GM23338 (cell line): ENCODE data around the gene RPP25. TPM values are rescaled to one million over a fixed set of nuclear protein-coding genes. Genes with fewer than 3 reads are reported as not detected.

Experiments
- ATAC-seq: fragments of 200-7000 bp; cut with Tn5 transposase; 3 replicates; pipeline ENCODE4 v1.9.1; 2020
- DNase-seq: peaks from one replicate; pipeline ENCODE4 v3.0.0-alpha.2; 2015; ENCODE audit warnings: low spot score
- H2AFZ ChIP-seq: fragments of 200-600 bp; sonication (generic); 2 replicates; pipeline ENCODE4 v1.8.0; 2016; ENCODE audit warnings: antibody characterized with exemption, mild to moderate bottlenecking, moderate library complexity
- H3F3A ChIP-seq: fragments of 200-600 bp; sonication (generic); replicated peaks from 2 replicates; pipeline ENCODE4 v1.8.0; 2017; ENCODE audit warnings: antibody characterized with exemption, mixed run types, low read depth
- H3K27ac ChIP-seq: fragments of 200-600 bp; sonication (generic); 2 replicates; pipeline ENCODE4 v1.6.1; 2016; ENCODE audit warnings: low read depth
- H3K27me3 ChIP-seq: fragments of 200-600 bp; sonication (generic); 2 replicates; pipeline ENCODE4 v1.8.0; 2016; ENCODE audit warnings: mild to moderate bottlenecking, mixed run types, moderate library complexity; ENCODE audit not compliant: insufficient read depth
- H3K36me3 ChIP-seq: fragments of 200-600 bp; sonication (generic); 2 replicates; pipeline ENCODE4 v1.8.0; 2016; ENCODE audit warnings: mild to moderate bottlenecking; ENCODE audit not compliant: insufficient read depth
- H3K4me1 ChIP-seq: fragments of 200-600 bp; sonication (generic); 2 replicates; pipeline ENCODE4 v1.8.0; 2016; ENCODE audit warnings: mild to moderate bottlenecking, moderate library complexity; ENCODE audit not compliant: insufficient read depth
- H3K4me2 ChIP-seq: fragments of 200-600 bp; sonication (generic); 2 replicates; pipeline ENCODE4 v1.7.1; 2017; ENCODE audit warnings: mixed run types
- H3K4me3 ChIP-seq: fragments of 200-600 bp; sonication (generic); 2 replicates; pipeline ENCODE4 v1.6.1; 2016; ENCODE audit warnings: mixed run types
- H3K79me2 ChIP-seq: fragments of 200-600 bp; sonication (generic); replicated peaks from 2 replicates; pipeline ENCODE4 v1.8.0; 2017; ENCODE audit warnings: mild to moderate bottlenecking; ENCODE audit not compliant: insufficient read depth
- H3K9me2 ChIP-seq: fragments of 200-600 bp; sonication (generic); 2 replicates; pipeline ENCODE4 v1.8.0; 2017; ENCODE audit not compliant: insufficient read depth
- H4K20me1 ChIP-seq: fragments of 200-600 bp; sonication (generic); replicated peaks from 2 replicates; pipeline ENCODE4 v1.8.0; 2017; ENCODE audit warnings: mild to moderate bottlenecking; ENCODE audit not compliant: insufficient read depth
- H3K27ac Mint-ChIP-seq: 2 replicates; pipeline ENCODE4 v1.8.0; 2020; ENCODE audit warnings: inconsistent platforms, mild to moderate bottlenecking, moderate library complexity, mixed read lengths
- H3K27me3 Mint-ChIP-seq: 3 replicates; pipeline ENCODE4 v1.8.0; 2022; ENCODE audit warnings: low read depth, mild to moderate bottlenecking, moderate library complexity, mixed read lengths, inconsistent platforms; ENCODE audit not compliant: insufficient read depth, poor library complexity
- H3K36me3 Mint-ChIP-seq: 3 replicates; pipeline ENCODE4 v1.8.0; 2021; ENCODE audit warnings: low read depth, mild to moderate bottlenecking, inconsistent platforms, moderate library complexity, mixed read lengths
- H3K4me1 Mint-ChIP-seq: 3 replicates; pipeline ENCODE4 v1.8.0; 2020; ENCODE audit warnings: mild to moderate bottlenecking, inconsistent platforms, mixed read lengths
- H3K4me3 Mint-ChIP-seq: 3 replicates; pipeline ENCODE4 v1.8.0; 2021; ENCODE audit warnings: moderate library complexity, mild to moderate bottlenecking, inconsistent platforms, mixed read lengths
- H3K9me3 Mint-ChIP-seq: 3 replicates; pipeline ENCODE4 v1.8.0; 2020; ENCODE audit warnings: moderate library complexity, mild to moderate bottlenecking, inconsistent platforms, mixed read lengths
- CREB1 ChIP-seq: fragments of 250-450 bp; sonication (Bioruptor Pico); IDR thresholded peaks from 2 replicates; pipeline ENCODE4 v1.5.0; 2020; ENCODE audit warnings: low read depth, mild to moderate bottlenecking, moderate library complexity
- EZH2 ChIP-seq: fragments of 200-600 bp; sonication (generic); IDR thresholded peaks from one replicate; pipeline ENCODE4 v1.8.0; 2017; ENCODE audit warnings: antibody characterized with exemption, mild to moderate bottlenecking, low read depth; ENCODE audit not compliant: unreplicated experiment
- EZH2phosphoT487 ChIP-seq: fragments of 200-600 bp; sonication (generic); IDR thresholded peaks from one replicate; pipeline ENCODE4 v1.8.1; 2018; ENCODE audit warnings: antibody characterized with exemption; ENCODE audit not compliant: unreplicated experiment
- JUNB ChIP-seq: IDR thresholded peaks from one replicate; pipeline ENCODE4 v1.6.1; 2016; ENCODE audit warnings: antibody characterized with exemption; ENCODE audit not compliant: unreplicated experiment
- NANOG ChIP-seq: IDR thresholded peaks from 2 replicates; pipeline ENCODE4 v1.6.1; 2016; ENCODE audit warnings: antibody characterized with exemption, borderline replicate concordance
- STAT1 ChIP-seq: IDR thresholded peaks from one replicate; pipeline ENCODE4 v1.6.1; 2016; ENCODE audit warnings: antibody characterized with exemption; ENCODE audit not compliant: unreplicated experiment
- ZNF114 ChIP-seq: fragments of 250-450 bp; sonication (Bioruptor Pico); IDR thresholded peaks from 2 replicates; pipeline ENCODE4 v1.5.0; 2020; ENCODE audit warnings: mild to moderate bottlenecking, moderate library complexity
- ZNF331 ChIP-seq: fragments of 250-450 bp; sonication (Bioruptor Pico); IDR thresholded peaks from 2 replicates; pipeline ENCODE4 v1.5.0; 2020; ENCODE audit warnings: low read depth, mild to moderate bottlenecking, moderate library complexity
- polyA plus RNA-seq: library from polyadenylated mRNA; unstranded; fragments of >200 nt; fragmentation: Nextera tagmentation; extraction: Ambion mirVana; gene quantifications from 2 replicates; pipeline ENCODE4 v1.2.1, GENCODE V29; 2016
- total RNA-seq: library from RNA; depleted of rRNA; stranded (reverse); fragments of >200 nt; shearing (Covaris generic); gene quantifications from 2 replicates; pipeline ENCODE4 v1.2.3, GENCODE V29; 2014
- TF ChIP-seq, protein P1 (sequence below), 2 experiments: fragments of 200-600 bp in 1 of 2; sonication (generic) in 1 of 2; conservative IDR thresholded peaks; 2 replicates each; pipeline versions ENCODE4 v1.5.1 to v1.6.1; 2016 to 2017; ENCODE audit warnings: antibody characterized with exemption in 2 of 2, low read depth in 2 of 2, mild to moderate bottlenecking in 2 of 2, moderate library complexity in 1 of 2
- TF ChIP-seq, protein P2 (sequence below): IDR thresholded peaks from 2 replicates; pipeline ENCODE4 v1.6.1; 2016; ENCODE audit warnings: antibody characterized with exemption
- TF ChIP-seq, protein P3 (sequence below): IDR thresholded peaks from one replicate; pipeline ENCODE4 v1.6.1; 2018; ENCODE audit warnings: antibody characterized with exemption; ENCODE audit not compliant: unreplicated experiment

RPP25 gene
- total and polyA plus RNA-seq, 2 experiments from 2014 or later: 14.8 to 18.8 TPM

DNA sequence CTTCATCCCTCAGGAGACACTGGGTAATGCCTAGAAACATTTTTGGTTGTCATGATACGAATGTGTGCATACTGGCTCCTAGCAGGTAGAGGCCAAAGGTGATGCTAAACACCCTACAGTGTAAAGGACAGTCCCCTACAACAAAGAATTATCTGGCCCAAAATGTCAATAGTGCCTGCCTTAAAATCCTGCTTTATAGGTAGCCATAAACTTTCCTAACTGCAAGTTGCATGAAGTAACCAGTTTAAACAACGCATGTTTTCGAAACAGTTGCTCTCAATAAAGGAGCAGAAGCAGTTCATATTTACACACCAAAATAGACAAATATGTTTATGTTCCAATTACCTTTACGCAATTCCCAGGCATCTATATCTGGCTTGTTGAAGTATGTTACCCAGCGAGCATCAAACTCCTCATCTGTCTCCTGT lies 27.8 kb downstream of the RPP25 start:
- H3K4me2 ChIP-seq: no peak overlapping the region
- no peak for ATAC-seq
- peaks cover 50% of the 10 kb centered on the region for H3K36me3 ChIP-seq

DNA sequence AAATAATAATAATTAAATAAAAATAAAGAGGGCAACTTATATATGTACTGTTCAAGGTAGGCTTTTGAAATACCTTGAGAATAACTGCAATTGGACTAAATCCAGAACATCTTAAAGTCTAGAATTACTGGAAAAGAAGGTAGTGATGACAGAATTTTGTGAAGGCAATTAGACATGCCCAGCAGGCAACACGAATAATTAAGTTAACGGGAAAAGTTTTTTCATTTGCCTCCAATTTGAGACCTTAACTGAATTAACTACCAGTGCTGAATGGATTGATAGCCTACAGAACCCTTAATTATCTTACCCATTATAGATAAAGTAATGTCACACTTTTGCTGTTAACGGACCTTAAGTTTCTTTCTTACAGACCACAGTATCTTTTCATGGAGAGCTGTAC lies 32.0 kb downstream of the RPP25 start:
- Histone ChIP-seq H4K20me1 (peaks cover 54% of the 10 kb centered on the region), H3K4me2 (no peak overlapping the region), H3F3A (0 out of 2 replicates have a peak, but pooled peaks cover 6% of the 10 kb centered on the region), H3K27me3 (no peaks in the 10 kb centered on the region), H2AFZ (no peak overlapping the region), H3K27ac (no peak overlapping the region), H3K4me3 (no peak overlapping the region), H3K9me2 (no peaks in the 10 kb centered on the region), H3K36me3 (peaks cover 67% of the 10 kb centered on the region), H3K4me1 (no peaks in the 10 kb centered on the region), H3K79me2 (peaks cover 29% of the 10 kb centered on the region)
- no peak for DNase-seq
- Mint-ChIP-seq H3K27me3 (no peaks in the 10 kb centered on the region), H3K36me3 (peaks cover 81% of the 10 kb centered on the region), H3K4me3 (no peak overlapping the region), H3K4me1 (no peaks in the 10 kb centered on the region), H3K27ac (no peak overlapping the region), H3K9me3 (no peaks in the 10 kb centered on the region)
- ATAC-seq: no peak
- TF ChIP-seq, protein P1, sequence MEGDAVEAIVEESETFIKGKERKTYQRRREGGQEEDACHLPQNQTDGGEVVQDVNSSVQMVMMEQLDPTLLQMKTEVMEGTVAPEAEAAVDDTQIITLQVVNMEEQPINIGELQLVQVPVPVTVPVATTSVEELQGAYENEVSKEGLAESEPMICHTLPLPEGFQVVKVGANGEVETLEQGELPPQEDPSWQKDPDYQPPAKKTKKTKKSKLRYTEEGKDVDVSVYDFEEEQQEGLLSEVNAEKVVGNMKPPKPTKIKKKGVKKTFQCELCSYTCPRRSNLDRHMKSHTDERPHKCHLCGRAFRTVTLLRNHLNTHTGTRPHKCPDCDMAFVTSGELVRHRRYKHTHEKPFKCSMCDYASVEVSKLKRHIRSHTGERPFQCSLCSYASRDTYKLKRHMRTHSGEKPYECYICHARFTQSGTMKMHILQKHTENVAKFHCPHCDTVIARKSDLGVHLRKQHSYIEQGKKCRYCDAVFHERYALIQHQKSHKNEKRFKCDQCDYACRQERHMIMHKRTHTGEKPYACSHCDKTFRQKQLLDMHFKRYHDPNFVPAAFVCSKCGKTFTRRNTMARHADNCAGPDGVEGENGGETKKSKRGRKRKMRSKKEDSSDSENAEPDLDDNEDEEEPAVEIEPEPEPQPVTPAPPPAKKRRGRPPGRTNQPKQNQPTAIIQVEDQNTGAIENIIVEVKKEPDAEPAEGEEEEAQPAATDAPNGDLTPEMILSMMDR (conservative IDR thresholded peaks at IDR 0.05; ENCODE audit: low read depth in 2 of 2): no peak
- TF ChIP-seq EZH2 (no peak), CREB1 (CRISPR knock-in tag) (no peak), STAT1 (no peak), JUNB (no peak), ZNF331 (CRISPR knock-in tag) (no peak), EZH2phosphoT487 (no peak), NANOG (no peak), ZNF114 (CRISPR knock-in tag) (no peak)
- TF ChIP-seq, protein P2, sequence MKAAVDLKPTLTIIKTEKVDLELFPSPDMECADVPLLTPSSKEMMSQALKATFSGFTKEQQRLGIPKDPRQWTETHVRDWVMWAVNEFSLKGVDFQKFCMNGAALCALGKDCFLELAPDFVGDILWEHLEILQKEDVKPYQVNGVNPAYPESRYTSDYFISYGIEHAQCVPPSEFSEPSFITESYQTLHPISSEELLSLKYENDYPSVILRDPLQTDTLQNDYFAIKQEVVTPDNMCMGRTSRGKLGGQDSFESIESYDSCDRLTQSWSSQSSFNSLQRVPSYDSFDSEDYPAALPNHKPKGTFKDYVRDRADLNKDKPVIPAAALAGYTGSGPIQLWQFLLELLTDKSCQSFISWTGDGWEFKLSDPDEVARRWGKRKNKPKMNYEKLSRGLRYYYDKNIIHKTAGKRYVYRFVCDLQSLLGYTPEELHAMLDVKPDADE: no peak
- TF ChIP-seq, protein P3, sequence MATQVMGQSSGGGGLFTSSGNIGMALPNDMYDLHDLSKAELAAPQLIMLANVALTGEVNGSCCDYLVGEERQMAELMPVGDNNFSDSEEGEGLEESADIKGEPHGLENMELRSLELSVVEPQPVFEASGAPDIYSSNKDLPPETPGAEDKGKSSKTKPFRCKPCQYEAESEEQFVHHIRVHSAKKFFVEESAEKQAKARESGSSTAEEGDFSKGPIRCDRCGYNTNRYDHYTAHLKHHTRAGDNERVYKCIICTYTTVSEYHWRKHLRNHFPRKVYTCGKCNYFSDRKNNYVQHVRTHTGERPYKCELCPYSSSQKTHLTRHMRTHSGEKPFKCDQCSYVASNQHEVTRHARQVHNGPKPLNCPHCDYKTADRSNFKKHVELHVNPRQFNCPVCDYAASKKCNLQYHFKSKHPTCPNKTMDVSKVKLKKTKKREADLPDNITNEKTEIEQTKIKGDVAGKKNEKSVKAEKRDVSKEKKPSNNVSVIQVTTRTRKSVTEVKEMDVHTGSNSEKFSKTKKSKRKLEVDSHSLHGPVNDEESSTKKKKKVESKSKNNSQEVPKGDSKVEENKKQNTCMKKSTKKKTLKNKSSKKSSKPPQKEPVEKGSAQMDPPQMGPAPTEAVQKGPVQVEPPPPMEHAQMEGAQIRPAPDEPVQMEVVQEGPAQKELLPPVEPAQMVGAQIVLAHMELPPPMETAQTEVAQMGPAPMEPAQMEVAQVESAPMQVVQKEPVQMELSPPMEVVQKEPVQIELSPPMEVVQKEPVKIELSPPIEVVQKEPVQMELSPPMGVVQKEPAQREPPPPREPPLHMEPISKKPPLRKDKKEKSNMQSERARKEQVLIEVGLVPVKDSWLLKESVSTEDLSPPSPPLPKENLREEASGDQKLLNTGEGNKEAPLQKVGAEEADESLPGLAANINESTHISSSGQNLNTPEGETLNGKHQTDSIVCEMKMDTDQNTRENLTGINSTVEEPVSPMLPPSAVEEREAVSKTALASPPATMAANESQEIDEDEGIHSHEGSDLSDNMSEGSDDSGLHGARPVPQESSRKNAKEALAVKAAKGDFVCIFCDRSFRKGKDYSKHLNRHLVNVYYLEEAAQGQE: no peak

More for the DNA sequence above, 27.8 kb downstream of the RPP25 start:
- no peak for DNase-seq
- Mint-ChIP-seq H3K4me1 (no peaks in the 10 kb centered on the region), H3K9me3 (no peaks in the 10 kb centered on the region), H3K27ac (no peak overlapping the region), H3K36me3 (peaks cover 70% of the 10 kb centered on the region), H3K27me3 (peaks cover 2% of the 10 kb centered on the region), H3K4me3 (no peak overlapping the region)
- Histone ChIP-seq H3F3A (no peaks in the 10 kb centered on the region), H3K79me2 (peaks cover 71% of the 10 kb centered on the region), H3K4me1 (no peaks in the 10 kb centered on the region), H3K27me3 (no peaks in the 10 kb centered on the region), H2AFZ (no peak overlapping the region), H3K27ac (no peak overlapping the region), H4K20me1 (peaks cover 49% of the 10 kb centered on the region), H3K4me3 (no peak overlapping the region), H3K9me2 (no peaks in the 10 kb centered on the region)
- no peak for TF ChIP-seq ZNF114 (CRISPR knock-in tag)
- no peak for TF ChIP-seq CREB1 (CRISPR knock-in tag)
- TF ChIP-seq EZH2phosphoT487: no peak
- no peak for TF ChIP-seq ZNF331 (CRISPR knock-in tag)
